Measurements from ENCODE around the gene GIMAP7. TPM values are rescaled to one million over a fixed set of nuclear protein-coding genes. Genes with fewer than 3 reads are reported as not detected.

GIMAP7 gene
- total RNA-seq, 1 experiment from 2014 or later: not detected

DNA sequence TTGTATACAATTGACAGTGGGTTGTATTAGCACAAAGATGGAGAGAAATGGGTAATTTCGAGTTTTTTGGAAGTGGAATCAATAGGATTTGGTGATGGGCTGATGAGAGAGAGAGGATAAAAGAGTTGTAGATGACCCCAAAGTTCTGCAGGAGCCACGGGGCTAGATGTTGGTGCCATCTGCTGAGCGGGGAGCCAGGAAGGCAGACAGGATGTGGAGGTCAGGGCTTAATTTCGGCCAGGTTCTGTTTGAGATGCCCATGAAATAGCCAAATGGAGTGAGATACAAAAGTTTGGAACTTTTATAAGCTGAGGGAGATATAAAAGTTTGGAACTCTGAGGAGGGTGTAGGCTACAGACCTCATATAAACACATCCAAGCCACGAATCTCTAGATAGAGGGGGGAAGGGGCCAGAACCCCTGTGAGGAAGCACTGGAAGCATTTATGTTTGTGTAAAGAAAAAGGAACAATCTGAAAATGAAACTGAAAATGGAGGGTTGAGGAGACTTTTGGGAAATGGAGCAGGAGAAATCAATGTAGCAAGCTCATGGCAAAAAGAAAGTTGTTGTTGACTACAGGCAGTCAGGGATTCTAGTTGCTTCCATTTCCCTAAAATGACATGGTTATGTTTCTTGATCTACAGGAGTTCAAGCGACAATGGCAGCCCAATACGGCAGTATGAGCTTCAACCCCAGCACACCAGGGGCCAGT, 54.7 kb downstream of the GIMAP7 start:
- no peak for DNase-seq (ENCODE audit: low read depth)

Other genes starting within 250 kb of the GIMAP7 start
- gene LRRC61, start 191.5 kb upstream of the GIMAP7 start, total RNA-seq (2014; rRNA removed; shearing (Covaris generic)): 0.47 TPM in 1 of 2 replicates, not detected in the other
- 0.07 TPM in 1 of 2 replicates, not detected in the other for gene ACTR3C, start 191.3 kb upstream of the GIMAP7 start, total RNA-seq (2014; rRNA removed; shearing (Covaris generic))
- gene RARRES2, start 173.2 kb upstream of the GIMAP7 start, total RNA-seq (2014; rRNA removed; shearing (Covaris generic)): 1.1 and 1.7 TPM in 2 replicates
- gene REPIN1, start 146.1 kb upstream of the GIMAP7 start, total RNA-seq (2014; rRNA removed; shearing (Covaris generic)): 103 and 155 TPM in 2 replicates
- gene ZNF775, start 135.5 kb upstream of the GIMAP7 start, total RNA-seq (2014; rRNA removed; shearing (Covaris generic)): 2.5 and 5.3 TPM in 2 replicates
- not detected in 2 replicates for gene GIMAP8, start 64.2 kb upstream of the GIMAP7 start, total RNA-seq (2014; rRNA removed; shearing (Covaris generic))
- not detected in 2 replicates for gene GIMAP4, start 52.5 kb downstream of the GIMAP7 start, total RNA-seq (2014; rRNA removed; shearing (Covaris generic))
- gene GIMAP6, start 117.5 kb downstream of the GIMAP7 start, total RNA-seq (2014; rRNA removed; shearing (Covaris generic)): 0.12 TPM in 1 of 2 replicates, not detected in the other
- gene GIMAP2, start 170.8 kb downstream of the GIMAP7 start, total RNA-seq (2014; rRNA removed; shearing (Covaris generic)): 5.6 and 6.3 TPM in 2 replicates
- 0.07 TPM in 1 of 2 replicates, not detected in the other for gene GIMAP1, start 201.7 kb downstream of the GIMAP7 start, total RNA-seq (2014; rRNA removed; shearing (Covaris generic))
- not detected in 2 replicates for gene GIMAP5, start 222.5 kb downstream of the GIMAP7 start, total RNA-seq (2014; rRNA removed; shearing (Covaris generic))